Kidney capillary endothelial cell (primary cell): ENCODE data around the gene ADNP2.
A peak's percentile ranks its signal among the peaks of the same experiment; 100 is the strongest.
"Not testable (repeated sequence)": the region's sequence is repeated elsewhere in the genome, so short reads cannot be mapped to it uniquely, and the experiment has no call there.

Source experiments
- DNase-seq: peaks from one replicate; pipeline ENCODE4 v3.0.0-alpha.2; 2018; ENCODE audit warnings: low spot score

ADNP2 gene

DNA sequence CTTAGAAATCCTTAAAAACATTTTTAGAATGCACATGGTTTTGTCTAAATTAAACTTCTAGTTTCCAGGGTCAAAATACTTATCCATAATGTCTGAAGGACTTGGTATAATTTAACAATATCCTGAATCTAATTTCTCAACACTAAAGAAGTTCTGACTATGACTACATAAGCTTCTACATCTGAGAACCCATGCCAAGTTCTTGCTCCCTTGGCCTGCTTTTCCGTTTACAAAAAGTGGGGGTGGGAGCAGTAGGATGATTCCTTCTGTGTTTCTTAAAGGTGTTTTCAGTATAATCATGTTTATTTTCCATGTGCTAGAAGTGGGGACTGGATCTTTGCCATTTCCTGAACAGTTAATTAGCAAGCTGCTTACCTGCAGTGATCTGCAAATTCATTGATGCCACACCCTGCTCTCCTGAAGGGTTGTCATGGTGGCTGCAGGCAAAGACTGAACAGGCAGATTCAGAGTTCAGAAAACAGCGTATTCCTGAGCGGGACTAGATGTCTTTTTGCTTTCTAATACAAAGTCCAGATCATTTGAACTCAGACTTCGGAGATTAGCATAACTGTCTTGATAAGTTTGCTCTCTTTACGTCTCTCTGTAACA is 36.2 kb downstream of the ADNP2 start:
- DNase-seq: no peak

- DNase-seq: no peak
Measured at GRCh38 chr18:80147037-80147417, 38.0 kb downstream of the ADNP2 start.

DNA sequence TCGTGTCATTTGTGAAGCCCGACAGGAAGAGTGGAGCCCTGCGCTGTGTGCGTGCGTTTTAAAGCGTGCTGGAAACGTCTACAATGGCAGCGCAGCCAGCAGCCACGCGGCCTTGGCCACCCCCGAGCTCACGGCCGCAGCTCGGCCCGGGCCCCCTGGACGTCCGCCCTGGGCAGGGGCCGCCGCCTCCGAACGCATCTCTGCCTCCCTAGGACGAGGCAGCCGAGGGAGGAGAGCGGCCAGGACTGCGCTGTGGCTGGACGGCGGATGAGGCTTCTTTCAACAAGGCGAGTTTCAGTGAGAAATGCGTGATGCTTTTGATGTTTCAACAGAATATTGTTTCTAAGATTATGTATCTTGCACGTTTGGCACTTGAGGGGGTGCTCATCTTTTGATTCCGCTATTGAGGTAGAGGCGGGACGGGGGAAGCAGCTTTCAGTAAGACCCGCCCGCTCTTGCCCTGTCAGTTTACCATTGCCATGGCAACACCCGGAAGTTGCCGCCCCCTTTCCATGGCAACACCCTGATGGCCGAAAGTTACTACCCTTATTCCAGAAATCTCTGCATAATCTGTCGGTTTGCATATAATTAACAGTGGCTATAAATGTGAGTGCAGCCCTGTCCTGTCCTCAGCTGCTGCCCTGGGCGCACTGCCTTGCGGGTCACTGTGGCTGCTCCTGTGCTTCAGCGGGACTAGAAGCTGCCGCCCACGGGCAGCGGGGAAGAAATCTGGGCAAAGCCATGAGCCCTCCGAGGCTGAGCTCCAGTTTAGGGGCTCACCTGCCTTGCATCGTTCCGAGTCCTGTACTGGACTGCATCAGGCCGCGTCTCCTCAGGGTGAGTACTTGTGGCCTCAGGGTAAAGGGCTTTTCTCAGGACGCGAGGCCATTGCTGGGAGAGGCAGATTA is 38.6 kb downstream of the ADNP2 start:
- DNase-seq: peak; percentile 59

GRCh38 chr18:80148326-80149199 is 39.5 kb downstream of the ADNP2 start:
- no peak for DNase-seq

DNA sequence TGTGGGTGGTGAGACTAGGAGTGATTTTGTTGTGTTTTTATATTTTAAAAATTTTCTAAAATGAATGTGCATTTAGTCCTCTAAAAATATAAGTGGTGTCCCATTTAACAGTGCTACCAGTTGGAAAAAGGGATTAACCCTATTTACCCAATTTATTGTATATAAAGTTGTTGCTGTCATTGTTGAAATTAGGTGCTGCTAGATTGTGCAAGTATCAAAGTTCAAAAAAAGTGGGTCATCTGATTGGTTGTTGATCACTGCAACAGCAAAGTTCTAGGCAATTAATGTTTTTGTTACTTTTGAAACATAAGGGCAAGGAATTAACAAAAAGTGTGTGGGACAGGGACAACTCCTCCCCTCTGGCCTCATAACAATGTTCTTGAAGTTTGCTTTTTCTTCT is 40.6 kb downstream of the ADNP2 start:
- no peak for DNase-seq

GRCh38 chr18:80154293-80154692 is 45.2 kb downstream of the ADNP2 start:
- no peak for DNase-seq

- peak; percentile 65 for DNase-seq
Measured at GRCh38 chr18:80157708-80158343, 48.8 kb downstream of the ADNP2 start.

- DNase-seq: no peak
Measured at GRCh38 chr18:80158365-80158764, 49.3 kb downstream of the ADNP2 start.

GRCh38 chr18:80159713-80160636 is 50.9 kb downstream of the ADNP2 start:
- DNase-seq: peak; percentile 42

- DNase-seq: no peak
Measured at GRCh38 chr18:80161781-80162417, 52.8 kb downstream of the ADNP2 start.

- no peak for DNase-seq
Measured at GRCh38 chr18:80163183-80163582, 54.1 kb downstream of the ADNP2 start.

DNA sequence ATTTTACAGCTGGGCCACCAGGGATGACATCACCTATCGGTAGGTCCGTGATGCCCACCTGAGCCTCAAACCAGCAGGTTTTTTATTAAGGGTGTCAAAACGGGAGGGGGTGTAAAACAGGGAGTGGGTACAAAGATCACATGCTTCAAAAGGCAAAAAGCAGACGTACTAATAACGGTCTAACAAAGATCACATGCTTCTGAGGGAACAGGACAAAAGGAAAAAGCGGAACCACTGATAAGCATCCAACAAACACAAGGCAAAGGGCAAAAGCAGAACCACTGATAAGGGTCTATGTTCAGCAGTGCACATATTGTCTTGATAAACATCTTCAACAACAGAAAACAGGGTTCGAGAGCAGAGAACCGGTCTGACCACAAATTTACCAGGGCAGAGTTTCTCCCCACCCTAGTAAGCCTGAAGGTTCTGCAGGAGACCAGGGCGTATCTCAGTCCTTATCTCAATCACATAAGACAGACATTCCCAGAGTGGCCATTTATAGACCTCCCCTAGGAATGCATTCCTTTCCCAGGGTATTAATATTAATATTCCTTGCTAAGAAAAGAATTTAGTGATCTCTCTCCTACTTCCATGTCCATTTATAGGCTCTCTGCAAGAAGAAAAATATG is 55.8 kb downstream of the ADNP2 start:
- not testable (repeated sequence) for DNase-seq

DNA sequence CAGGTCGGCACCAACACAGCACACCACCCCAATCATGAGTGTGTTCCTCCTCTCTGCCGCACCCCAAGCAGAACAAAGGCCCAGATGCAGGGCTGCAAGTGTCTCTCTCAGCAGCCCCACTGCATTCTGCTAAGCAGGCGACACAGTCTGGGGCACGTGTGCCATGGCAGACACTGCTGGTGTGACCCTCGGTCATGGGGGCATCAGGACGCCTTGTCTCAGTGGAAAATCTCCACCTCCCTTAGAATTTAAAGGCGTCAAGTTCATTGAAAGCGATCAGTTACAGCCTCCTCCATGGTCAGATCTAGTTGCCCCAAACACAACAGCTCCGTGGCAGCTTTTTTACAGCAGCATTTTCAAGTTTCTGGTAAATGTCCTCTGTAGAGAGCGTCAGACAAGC is 57.2 kb downstream of the ADNP2 start:
- DNase-seq: no peak

DNA sequence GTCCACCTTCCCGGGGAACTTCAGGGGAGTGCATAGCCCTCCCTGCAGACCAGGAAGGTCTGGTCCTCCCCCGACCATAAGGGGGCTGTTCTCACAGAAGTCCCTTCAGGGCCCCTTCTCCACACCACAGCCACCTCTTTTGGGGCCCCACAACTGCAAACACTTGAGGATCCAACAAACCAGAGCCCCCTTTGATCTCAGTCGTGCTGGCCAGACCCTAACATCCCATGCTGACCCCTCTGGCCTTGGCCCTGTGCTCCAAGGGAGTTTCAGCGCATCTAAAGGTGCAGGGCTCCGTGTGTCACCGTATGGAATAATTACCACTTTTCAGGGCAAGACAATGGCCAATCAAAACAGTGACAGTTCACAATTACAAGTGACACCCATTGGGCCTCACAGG is 57.7 kb downstream of the ADNP2 start:
- no peak for DNase-seq

DNA sequence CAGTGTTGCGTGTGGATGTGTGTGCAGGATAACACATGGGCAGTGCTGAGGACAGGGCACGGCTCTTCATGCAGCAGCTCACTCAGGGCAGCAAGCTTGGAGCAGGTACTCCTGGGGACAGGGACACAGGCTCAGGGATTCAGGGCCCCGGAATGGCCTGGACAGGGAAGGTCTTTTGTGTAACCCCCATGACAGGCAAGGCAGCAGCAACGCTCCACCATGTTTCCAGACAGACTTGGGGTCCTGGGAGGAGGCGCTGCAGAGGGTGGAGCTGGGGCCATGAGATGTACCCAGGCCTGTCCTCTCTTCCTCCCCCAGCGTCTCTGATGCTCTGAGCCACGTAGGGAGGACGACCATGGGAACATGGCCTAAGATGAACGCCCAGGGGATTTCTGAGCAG is 58.3 kb downstream of the ADNP2 start:
- no peak for DNase-seq

GRCh38 chr18:80167931-80168330 is 58.9 kb downstream of the ADNP2 start:
- DNase-seq: no peak

DNA sequence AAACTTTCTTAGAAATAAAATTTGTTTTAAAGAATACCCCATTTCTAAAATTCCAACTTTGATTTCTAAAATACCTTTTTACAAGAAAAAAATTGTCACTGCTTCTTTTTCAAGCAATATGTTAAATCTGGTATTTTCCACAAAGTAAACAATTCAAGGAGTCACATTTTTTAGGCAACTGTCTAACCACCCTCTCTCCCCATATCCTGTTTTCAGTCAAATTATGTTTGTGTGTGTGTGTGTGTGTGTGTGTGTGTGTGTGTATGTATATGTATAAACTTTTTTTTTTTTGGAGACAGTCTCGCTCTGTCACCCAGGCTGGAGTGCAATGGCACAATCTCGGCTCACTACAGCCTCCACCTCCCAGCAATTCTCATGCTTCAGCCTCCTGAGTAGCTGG is 59.3 kb downstream of the ADNP2 start:
- no peak for DNase-seq

GRCh38 chr18:80168982-80169381 is 59.9 kb downstream of the ADNP2 start:
- no peak for DNase-seq

DNA sequence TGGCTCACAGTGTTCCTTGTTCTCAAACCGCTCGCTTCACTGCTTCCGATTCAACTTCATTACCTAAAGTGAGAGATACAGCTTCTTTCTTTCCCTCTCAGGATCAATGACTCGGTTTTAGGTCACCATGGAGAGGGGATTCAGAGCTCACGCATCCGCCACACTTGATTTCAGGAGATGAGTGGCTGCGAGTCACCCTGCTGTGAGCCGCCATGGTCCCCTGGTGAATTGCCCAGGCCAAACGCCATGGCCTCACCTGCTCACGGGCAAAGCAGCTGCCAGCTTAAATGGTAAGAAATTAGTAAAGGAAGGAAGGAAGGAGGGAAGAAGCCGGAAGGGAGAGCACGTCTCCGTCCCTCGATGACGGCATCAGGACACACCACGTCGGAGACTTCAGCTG is 60.5 kb downstream of the ADNP2 start:
- no peak for DNase-seq
